DMS 273 (cell line): ENCODE measurements around the gene GPSM1.

Experiments
- DNase-seq: peaks from one replicate; lab custom pipeline; 2025; ENCODE audit not compliant: unreplicated experiment; lab: John Stamatoyannopoulos, UW

The GPSM1 gene

GRCh38 chr9:136327304-136327974 is at the start of gene GPSM1:
Gene GPSM1, plus strand, starts transcription at chr9:136327539. Its CDS starts 157 bp downstream, at chr9:136327696.
- DNase-seq, result peak; percentile 77

GRCh38 chr9:136277746-136278145 is 49.6 kb upstream of the GPSM1 start:
- no peak for DNase-seq

- no peak for DNase-seq
Measured at GRCh38 chr9:136278221-136278620, 49.1 kb upstream of the GPSM1 start.

- DNase-seq, result no peak
Measured at GRCh38 chr9:136278894-136279293, 48.4 kb upstream of the GPSM1 start.

- no peak for DNase-seq
Measured at GRCh38 chr9:136279471-136279870, 47.9 kb upstream of the GPSM1 start.

- no peak for DNase-seq
Measured at GRCh38 chr9:136280535-136281315, 46.6 kb upstream of the GPSM1 start.

GRCh38 chr9:136281421-136282271 is 45.7 kb upstream of the GPSM1 start:
- no peak for DNase-seq

- no peak for DNase-seq
Measured at GRCh38 chr9:136282272-136282861, 45.0 kb upstream of the GPSM1 start.

GRCh38 chr9:136283291-136284235 is 43.8 kb upstream of the GPSM1 start:
- DNase-seq, result peak; percentile 91

- DNase-seq, result no peak
Measured at GRCh38 chr9:136284311-136284710, 43.0 kb upstream of the GPSM1 start.

- DNase-seq, result no peak
Measured at GRCh38 chr9:136284951-136285350, 42.4 kb upstream of the GPSM1 start.

GRCh38 chr9:136285501-136286358 is 41.6 kb upstream of the GPSM1 start:
- DNase-seq, result no peak

- DNase-seq, result no peak
Measured at GRCh38 chr9:136286359-136286986, 40.9 kb upstream of the GPSM1 start.

GRCh38 chr9:136286987-136287379 is 40.4 kb upstream of the GPSM1 start:
- no peak for DNase-seq

GRCh38 chr9:136287960-136288753 is 39.2 kb upstream of the GPSM1 start:
- no peak for DNase-seq

GRCh38 chr9:136289651-136290507 is 37.5 kb upstream of the GPSM1 start:
- no peak for DNase-seq

GRCh38 chr9:136290508-136291000 is 36.8 kb upstream of the GPSM1 start:
- no peak for DNase-seq
